Hematopoietic multipotent progenitor cell treated with erythropoietin and hydrocortisone succinate and interleukin-3 and kit ligand, for 4 days (in vitro differentiated cells): ENCODE measurements around the gene CNOT9.
A peak's percentile ranks its signal among the peaks of the same experiment; 100 is the strongest.

Experiments
- DNase-seq: peaks from one replicate; pipeline ENCODE4 v3.0.0-alpha.2; 2015

CNOT9 gene

GRCh38 chr2:218578272-218578877 is 9.7 kb downstream of the CNOT9 start:
- DNase-seq: no peak

DNA sequence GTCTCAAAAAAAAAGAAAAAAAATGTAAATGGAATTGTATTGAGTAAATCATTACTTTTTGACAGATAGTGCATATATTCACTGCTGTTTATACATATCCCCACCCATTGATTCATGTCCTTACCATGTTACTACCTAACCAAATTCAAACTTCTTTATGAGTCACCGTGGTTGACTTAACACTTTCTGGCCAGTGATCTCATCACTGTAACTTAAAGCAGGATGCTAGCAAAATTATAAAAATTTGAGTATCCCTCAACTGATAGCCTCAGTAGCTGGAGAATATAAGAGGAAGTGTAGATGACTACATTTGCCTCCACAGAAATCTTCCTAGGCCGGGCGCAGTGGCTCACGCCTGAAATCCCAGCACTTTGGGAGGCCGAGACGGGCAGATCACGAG is 13.4 kb downstream of the CNOT9 start:
- DNase-seq: peak; percentile 22

GRCh38 chr2:218583983-218584850 is 15.6 kb downstream of the CNOT9 start:
- DNase-seq: no peak

DNA sequence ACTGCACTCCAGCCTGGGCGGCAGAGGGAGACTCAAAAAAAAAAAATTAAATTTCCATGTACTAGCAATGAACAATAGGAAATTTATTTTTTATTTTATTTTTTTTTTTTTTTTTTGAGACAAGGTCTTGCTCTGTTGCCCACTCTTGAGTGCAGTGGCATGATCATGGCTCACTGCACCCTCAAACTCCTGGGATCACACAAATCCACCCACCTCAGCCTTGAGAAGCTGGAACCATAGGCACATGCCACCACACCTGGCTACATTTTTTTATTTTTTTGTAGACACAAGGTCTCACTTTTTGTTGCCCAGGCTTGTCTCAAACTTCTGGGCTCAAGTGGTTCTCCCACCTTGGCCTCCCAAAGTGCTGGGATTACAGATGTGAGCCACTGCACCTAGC is 16.9 kb downstream of the CNOT9 start:
- DNase-seq: no peak

GRCh38 chr2:218605432-218605831 is 36.8 kb downstream of the CNOT9 start:
- no peak for DNase-seq

DNA sequence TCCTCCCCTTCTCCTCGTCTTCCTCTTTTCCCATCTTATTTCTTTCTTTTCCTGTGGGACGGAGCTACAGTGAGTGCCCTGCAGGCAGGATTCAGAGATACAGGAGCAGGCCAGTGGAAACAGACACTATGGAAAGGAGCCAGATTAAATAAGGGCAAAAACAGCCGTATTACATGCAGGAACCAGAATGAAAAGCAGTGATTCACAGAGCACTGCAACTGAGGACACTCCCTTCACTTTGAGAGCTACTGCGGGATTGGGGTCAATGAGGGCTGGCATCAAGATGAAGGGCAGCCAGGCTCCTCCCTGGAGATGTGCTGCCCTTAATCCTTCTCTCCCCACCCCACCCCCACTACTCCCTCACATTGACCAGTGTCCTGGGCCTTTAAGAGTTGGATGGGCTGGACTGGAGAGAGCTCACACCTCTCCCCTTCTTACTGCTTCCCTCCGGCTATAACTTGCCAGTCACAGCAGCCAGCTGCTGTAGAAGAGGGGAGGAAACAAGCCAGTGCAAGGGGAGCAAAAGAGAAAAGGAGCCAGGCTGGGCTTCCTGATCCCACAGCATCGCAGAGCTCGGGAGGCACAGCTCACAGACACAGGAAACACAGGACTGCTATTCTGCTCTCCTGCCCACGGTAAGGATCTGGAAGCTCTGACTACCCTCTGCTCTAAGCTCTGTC is 38.9 kb downstream of the CNOT9 start, which contains the start of gene PLCD4:
Gene PLCD4 (plus strand): TSS at position 464 of the 680 bp plus-strand sequence. CDS start 7,841 bp downstream, outside the sequence.
- no peak for DNase-seq

GRCh38 chr2:218615868-218616315 is 47.3 kb downstream of the CNOT9 start:
- no peak for DNase-seq

DNA sequence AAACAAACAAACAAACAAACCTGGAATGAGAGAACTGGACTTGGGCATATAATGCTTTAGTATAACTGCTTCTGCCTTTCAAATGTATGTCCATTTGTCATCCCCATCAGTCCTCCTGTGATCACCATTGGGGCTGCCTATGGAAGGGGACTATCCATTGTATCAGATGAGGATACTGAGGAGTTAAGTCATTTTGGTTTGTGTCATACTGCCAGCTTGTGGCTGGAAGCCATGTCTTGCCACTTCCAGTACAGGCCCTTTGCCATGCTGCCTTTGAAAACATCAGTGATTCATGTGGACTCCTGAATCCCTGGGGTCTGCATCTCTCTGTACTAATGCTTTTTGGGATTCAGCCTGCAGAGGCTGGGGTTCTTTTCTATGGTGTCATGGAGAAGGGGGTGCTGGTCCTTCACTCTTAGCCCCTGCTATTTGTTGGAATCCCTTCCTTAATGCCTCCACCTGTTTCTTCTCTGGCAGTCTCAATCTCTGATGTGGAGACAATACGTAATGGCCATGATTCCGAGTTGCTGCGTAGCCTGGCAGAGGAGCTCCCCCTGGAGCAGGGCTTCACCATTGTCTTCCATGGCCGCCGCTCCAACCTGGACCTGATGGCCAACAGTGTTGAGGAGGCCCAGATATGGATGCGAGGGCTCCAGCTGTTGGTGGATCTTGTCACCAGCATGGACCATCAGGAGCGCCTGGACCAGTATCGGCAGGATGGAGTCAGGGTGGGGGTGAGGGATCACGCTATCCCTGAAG is 49.6 kb downstream of the CNOT9 start:
- peak; percentile 28 for DNase-seq

- no peak for DNase-seq
Measured at GRCh38 chr2:218621007-218621406, 52.4 kb downstream of the CNOT9 start.

GRCh38 chr2:218622606-218623365 is 54.1 kb downstream of the CNOT9 start:
- no peak for DNase-seq

- no peak for DNase-seq
Measured at GRCh38 chr2:218623366-218623705, 54.7 kb downstream of the CNOT9 start.

- no peak for DNase-seq
Measured at GRCh38 chr2:218626369-218626768, 57.7 kb downstream of the CNOT9 start.

DNA sequence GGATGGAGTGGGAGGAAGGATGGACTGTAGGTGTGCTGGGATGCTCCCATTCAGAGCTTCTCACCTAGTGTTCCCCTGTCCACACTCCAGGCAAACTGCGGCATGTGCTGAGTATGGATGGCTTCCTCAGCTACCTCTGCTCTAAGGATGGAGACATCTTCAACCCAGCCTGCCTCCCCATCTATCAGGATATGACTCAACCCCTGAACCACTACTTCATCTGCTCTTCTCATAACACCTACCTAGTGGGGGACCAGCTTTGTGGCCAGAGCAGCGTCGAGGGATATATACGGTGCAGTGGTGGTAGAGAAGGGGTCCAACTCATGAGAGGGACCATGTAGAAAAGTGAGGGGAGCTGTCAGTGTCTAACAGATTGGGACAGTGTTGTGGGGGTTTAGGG is 59.3 kb downstream of the CNOT9 start:
- no peak for DNase-seq

DNA sequence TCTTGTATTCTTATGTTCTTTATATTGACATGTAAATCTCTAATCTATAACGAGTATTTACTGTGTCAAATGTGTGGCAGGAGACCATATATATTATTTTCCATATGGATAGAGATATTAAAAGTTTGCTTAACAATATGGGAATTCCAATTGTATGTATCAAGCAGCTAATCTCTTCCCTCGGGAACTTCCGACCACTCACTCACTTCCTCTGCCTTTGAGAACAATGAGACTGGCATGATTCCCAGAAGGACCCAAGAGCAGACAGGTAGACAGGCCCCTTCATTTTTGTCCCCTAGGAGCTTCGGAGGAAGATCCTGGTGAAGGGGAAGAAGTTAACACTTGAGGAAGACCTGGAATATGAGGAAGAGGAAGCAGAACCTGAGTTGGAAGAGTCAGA is 63.2 kb downstream of the CNOT9 start:
- no peak for DNase-seq

- DNase-seq: no peak
Measured at GRCh38 chr2:218635719-218636118, 67.1 kb downstream of the CNOT9 start.

- no peak for DNase-seq
Measured at GRCh38 chr2:218638372-218638771, 69.7 kb downstream of the CNOT9 start.

DNA sequence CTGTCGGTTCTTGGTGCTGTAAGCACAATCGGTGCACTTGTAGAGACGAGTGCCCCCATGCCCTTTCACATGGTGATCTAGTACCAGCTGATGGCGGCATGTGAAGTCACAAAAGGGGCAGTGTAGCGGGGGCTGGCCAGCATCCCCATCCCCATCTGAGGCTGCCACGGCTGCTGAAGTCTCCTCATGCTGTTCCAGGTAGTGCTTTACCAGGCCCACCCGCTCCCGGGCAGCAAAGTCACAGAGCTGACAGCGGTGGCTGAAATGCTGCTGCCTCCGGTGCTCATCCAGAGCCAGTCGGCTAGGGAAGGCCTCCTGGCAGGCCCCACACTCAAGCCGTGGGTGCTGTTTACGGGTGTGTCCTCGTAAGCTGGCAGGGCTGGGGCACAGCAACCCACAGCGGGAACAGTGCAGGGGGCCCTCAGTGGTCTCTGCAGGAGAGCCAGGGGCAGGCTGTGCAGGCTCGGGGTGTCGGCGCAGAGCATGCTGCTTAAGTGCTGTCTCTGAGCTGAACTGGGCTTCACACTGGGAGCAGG is 73.5 kb downstream of the CNOT9 start:
- DNase-seq: no peak

GRCh38 chr2:218642786-218643185 is 74.1 kb downstream of the CNOT9 start:
- DNase-seq: no peak

- no peak for DNase-seq
Measured at GRCh38 chr2:218643751-218644310, 75.2 kb downstream of the CNOT9 start.

DNA sequence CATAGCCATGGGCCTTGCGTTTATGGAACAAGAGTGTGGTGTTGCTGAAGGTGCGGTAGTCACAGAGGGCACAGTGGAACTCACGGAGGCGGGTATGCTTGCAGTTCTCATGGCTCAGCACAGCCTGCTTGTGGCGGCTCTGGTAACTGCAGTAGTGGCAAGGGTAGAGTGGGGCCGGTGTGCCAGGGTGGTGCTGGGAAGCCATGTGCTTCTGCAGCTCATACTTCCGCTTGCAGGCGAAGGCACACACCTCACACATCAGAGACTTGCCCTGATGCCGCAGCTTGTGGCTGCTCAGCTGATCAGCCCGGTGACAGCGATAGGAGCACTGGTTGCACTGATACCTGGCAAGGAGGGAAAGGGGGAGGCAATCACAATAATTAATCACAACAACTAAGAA is 76.1 kb downstream of the CNOT9 start:
- DNase-seq: no peak

GRCh38 chr2:218645126-218645525 is 76.5 kb downstream of the CNOT9 start:
- DNase-seq: no peak
